Body of pancreas (tissue), 4 donors: ENCODE measurements around the gene MELK. TPM values are rescaled to one million over a fixed set of nuclear protein-coding genes. Genes with fewer than 3 reads are reported as not detected.

Experiments used
- ATAC-seq: fragments of 150-250 bp; one replicate; pipeline ENCODE4 v1.9.1; 2016
- DNase-seq, 4 donors: peaks; one replicate each; pipeline ENCODE4 v3.0.0-alpha.2; 2019
- H3K27ac ChIP-seq, 4 donors: fragments of 200-600 bp; sonication (generic); 1 replicate in 3 of 4; 2 replicates in 1 of 4; pipeline versions ENCODE4 v1.5.1 to v1.6.1; 2016 to 2019; ENCODE audit warnings: mild to moderate bottlenecking in 1 of 4, mixed read lengths in 1 of 4, moderate library complexity in 1 of 4
- H3K27me3 ChIP-seq, 2 donors: fragments of 200-600 bp; sonication (generic); one replicate each; pipeline ENCODE4 v1.6.0; 2016; ENCODE audit warnings: mild to moderate bottlenecking in 1 of 2
- H3K36me3 ChIP-seq, 2 donors: fragments of 200-600 bp; sonication (generic); replicated peaks in 1 of 2; 2 replicates each; pipeline ENCODE4 v1.5.1; 2016; ENCODE audit warnings: low read depth in 2 of 2; ENCODE audit not compliant: insufficient read depth in 1 of 2
- H3K4me1 ChIP-seq: fragments of 200-600 bp; sonication (generic); one replicate; pipeline ENCODE4 v1.6.0; 2016
- H3K4me3 ChIP-seq, 2 donors: fragments of 200-600 bp; sonication (generic); 1 replicate in 1 of 2; 2 replicates in 1 of 2; pipeline ENCODE4 v1.5.1; 2016 to 2019
- H3K9me3 ChIP-seq, 3 donors: fragments of 200-600 bp; sonication (generic); 1 replicate in 2 of 3; 2 replicates in 1 of 3; pipeline ENCODE4 v1.5.1; 2016
- POLR2A ChIP-seq, 3 donors: fragments of 450-650 bp; IDR thresholded peaks; one replicate each; pipeline ENCODE4 v1.6.1; 2016; ENCODE audit warnings: antibody characterized with exemption in 3 of 3, mild to moderate bottlenecking in 2 of 3
- WGBS, 2 donors: methylation state at CpG; one replicate each; pipeline ENCODE4 v1.1.5; 2017; 5-methylcytosine and 5-hydroxymethylcytosine counted together
- intact Hi-C: fragments of 100-400 bp; cut with DNase I; formaldehyde crosslinking; loops from one replicate; pipeline ENCODE4 v1.15.1; 2023
- total RNA-seq, 2 donors: library from RNA; depleted of rRNA; stranded (reverse); fragments of >200 nt; gene quantifications; one replicate each; pipeline ENCODE4 v1.1.0, GENCODE V29; 2016
- TF ChIP-seq, protein P1 (sequence below), 7 experiments: fragments of 450-650 bp in 4 of 7; fragments of 200-600 bp in 3 of 7; sonication (generic) in 3 of 7; IDR thresholded peaks; one replicate each; pipeline ENCODE4 v1.5.1; 2016 to 2019; ENCODE audit warnings: antibody characterized with exemption in 7 of 7

MELK gene
- total RNA-seq, 2 donors from 2014 or later = not detected

DNA sequence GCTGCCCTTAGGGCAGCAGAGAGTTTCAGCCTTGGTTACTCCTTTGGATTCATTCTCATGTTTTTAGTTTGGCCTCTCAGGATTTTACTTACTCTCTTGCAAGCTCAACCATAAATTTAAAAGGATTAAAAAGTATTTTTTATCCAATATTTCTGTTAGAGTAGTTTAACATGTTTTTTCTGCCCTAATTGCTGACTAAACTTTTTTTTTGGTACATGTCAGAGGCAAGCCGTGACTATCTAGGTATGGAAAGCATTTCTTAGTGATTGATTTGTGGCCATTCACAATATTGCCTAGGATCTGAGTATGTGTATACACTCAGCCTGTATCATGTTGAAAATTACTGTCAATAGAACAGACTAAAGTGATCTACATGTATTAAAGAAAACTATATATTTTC, 92.1 kb downstream of the MELK start:
- no peak for TF ChIP-seq POLR2A (IDR thresholded peaks at IDR 0.05)
- TF ChIP-seq, protein P1, sequence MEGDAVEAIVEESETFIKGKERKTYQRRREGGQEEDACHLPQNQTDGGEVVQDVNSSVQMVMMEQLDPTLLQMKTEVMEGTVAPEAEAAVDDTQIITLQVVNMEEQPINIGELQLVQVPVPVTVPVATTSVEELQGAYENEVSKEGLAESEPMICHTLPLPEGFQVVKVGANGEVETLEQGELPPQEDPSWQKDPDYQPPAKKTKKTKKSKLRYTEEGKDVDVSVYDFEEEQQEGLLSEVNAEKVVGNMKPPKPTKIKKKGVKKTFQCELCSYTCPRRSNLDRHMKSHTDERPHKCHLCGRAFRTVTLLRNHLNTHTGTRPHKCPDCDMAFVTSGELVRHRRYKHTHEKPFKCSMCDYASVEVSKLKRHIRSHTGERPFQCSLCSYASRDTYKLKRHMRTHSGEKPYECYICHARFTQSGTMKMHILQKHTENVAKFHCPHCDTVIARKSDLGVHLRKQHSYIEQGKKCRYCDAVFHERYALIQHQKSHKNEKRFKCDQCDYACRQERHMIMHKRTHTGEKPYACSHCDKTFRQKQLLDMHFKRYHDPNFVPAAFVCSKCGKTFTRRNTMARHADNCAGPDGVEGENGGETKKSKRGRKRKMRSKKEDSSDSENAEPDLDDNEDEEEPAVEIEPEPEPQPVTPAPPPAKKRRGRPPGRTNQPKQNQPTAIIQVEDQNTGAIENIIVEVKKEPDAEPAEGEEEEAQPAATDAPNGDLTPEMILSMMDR (IDR thresholded peaks at IDR 0.05) = no peak
- H3K27ac ChIP-seq = no peak overlapping the region
- no peaks in the 10 kb centered on the region for H3K36me3 ChIP-seq
- WGBS, 2 donors = 58 to 88% methylated on average over 1 of the region's 1 CpG
- ATAC-seq (no peak), DNase-seq (no peak)
- H3K4me1 ChIP-seq = no peaks in the 10 kb centered on the region
- H3K27me3 ChIP-seq = no peaks in the 10 kb centered on the region
- no peak overlapping the region for H3K4me3 ChIP-seq
- H3K9me3 ChIP-seq = no peaks in the 10 kb centered on the region
- intact Hi-C loops = no loop called here

DNA sequence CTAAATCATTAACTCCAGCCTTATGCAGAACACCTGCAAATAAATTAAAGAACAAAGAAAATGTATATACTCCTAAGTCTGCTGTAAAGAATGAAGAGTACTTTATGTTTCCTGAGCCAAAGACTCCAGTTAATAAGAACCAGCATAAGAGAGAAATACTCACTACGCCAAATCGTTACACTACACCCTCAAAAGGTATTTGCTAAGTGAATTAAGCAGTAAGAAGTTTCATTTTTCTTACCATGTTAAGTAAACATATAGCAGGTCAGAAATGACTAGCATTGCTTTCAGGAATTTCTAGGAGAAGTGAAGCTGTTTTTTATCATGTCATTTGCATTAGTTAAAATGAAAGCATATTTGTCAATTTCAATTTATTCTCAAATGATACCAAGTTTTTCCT, 92.7 kb downstream of the MELK start:
- Histone ChIP-seq H3K4me1 (no peaks in the 10 kb centered on the region), H3K27ac (no peak overlapping the region), H3K36me3 (no peaks in the 10 kb centered on the region), H3K4me3 (no peak overlapping the region), H3K27me3 (no peaks in the 10 kb centered on the region), H3K9me3 (no peaks in the 10 kb centered on the region)
- no peak for DNase-seq
- WGBS, 2 donors = 86 to 87% methylated on average over 2 of the region's 2 CpGs
- TF ChIP-seq, protein P1 (IDR thresholded peaks at IDR 0.05) = no peak
- TF ChIP-seq POLR2A (IDR thresholded peaks at IDR 0.05) = no peak
- intact Hi-C loops = no loop called here
- ATAC-seq = no peak

DNA sequence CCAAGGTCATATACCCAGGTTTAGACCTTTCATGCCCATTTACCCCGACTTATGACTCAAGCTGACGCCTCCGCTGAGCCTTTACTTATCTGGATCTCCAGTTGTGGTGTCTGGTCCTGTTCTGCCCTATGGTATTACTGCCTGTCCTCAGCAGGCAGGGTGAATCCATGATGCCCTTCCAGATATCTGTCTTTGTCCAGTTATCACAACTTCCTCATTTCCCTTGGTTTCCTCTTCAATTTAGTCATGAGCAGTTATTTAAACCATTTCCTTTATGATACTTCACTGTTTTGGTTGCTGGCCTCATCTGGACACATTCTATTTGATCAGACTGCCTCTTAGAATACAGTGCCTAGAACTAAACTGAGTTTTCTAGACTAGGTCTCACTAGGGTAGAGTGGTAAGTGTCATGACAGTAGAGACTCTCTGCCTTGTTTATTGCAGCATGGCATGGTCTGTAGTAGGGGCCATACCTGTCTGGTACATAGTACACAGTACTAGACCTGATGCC, 93.3 kb downstream of the MELK start:
- TF ChIP-seq, protein P1 (IDR thresholded peaks at IDR 0.05) = no peak
- TF ChIP-seq POLR2A (IDR thresholded peaks at IDR 0.05) = no peak
- ATAC-seq (no peak), DNase-seq (no peak)
- no peaks in the 10 kb centered on the region for H3K9me3 ChIP-seq
- no peaks in the 10 kb centered on the region for H3K4me1 ChIP-seq
- no peak overlapping the region for H3K4me3 ChIP-seq
- 80 to 87% methylated on average over 3 of the region's 3 CpGs for WGBS, 2 donors
- no peak overlapping the region for H3K27ac ChIP-seq
- no peaks in the 10 kb centered on the region for H3K27me3 ChIP-seq
- intact Hi-C loops = no loop called here
- no peaks in the 10 kb centered on the region for H3K36me3 ChIP-seq

DNA sequence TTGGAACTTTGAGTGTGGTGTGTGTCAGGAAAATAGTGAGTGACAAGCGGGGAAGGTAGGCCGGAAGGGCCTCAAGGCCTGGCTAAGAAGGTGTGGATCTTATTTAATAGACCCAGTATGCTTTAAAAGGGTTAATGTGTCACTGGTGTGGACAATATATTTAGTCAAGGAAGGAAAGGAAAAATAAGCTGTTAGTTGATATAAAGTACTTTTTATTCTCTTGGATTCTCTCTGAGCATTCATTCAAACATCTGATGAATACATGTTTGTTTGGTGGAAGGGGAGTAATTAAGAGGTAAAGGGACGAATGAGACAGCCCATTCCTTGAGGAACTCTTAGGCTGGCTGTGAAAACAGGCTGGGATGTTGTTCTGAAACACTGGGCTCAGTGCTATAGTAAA, 98.9 kb downstream of the MELK start:
- Histone ChIP-seq H3K27ac (no peak overlapping the region), H3K27me3 (no peaks in the 10 kb centered on the region), H3K36me3 (no peaks in the 10 kb centered on the region), H3K9me3 (no peaks in the 10 kb centered on the region), H3K4me1 (no peaks in the 10 kb centered on the region), H3K4me3 (no peak overlapping the region)
- 94 to 96% methylated on average over 3 of the region's 3 CpGs for WGBS, 2 donors
- TF ChIP-seq, protein P1 (IDR thresholded peaks at IDR 0.05) = no peak
- no peak for TF ChIP-seq POLR2A (IDR thresholded peaks at IDR 0.05)
- no peak for ATAC-seq
- no peak for DNase-seq
- intact Hi-C loops = no loop called here

DNA sequence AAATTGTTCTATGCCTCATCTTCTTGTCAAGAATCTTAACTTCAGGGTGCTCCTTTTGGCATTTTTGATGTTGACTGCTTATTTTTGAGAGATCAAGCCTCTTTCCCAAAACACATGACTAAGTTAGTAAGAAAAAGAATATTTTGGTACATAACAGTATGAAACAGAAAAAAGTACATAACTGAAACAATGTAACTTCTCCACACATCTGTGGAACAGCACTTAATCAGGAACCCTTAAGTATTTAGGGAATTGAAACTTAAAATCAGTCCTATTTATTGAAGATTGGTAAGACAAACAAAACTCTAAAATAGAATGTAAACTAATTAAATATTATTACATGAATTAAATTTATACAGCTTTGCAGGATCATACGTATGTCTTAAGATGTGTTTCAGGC, 103.4 kb downstream of the MELK start:
- ATAC-seq (no peak), DNase-seq (no peak)
- intact Hi-C loops = no loop called here
- no peaks in the 10 kb centered on the region for H3K36me3 ChIP-seq
- H3K4me1 ChIP-seq = no peaks in the 10 kb centered on the region
- no peak overlapping the region for H3K27ac ChIP-seq
- H3K4me3 ChIP-seq = no peak overlapping the region
- 94% methylated on average over 1 of the region's 1 CpG for WGBS, 2 donors
- no peak for TF ChIP-seq POLR2A (IDR thresholded peaks at IDR 0.05)
- TF ChIP-seq, protein P1 (IDR thresholded peaks at IDR 0.05) = no peak
- H3K27me3 ChIP-seq = no peaks in the 10 kb centered on the region
- no peaks in the 10 kb centered on the region for H3K9me3 ChIP-seq
